Testis (tissue), 2 donors: ENCODE results near the gene AOX1.

Experiments
- POLR2A ChIP-seq: fragments of 450-650 bp; IDR thresholded peaks from one replicate; pipeline ENCODE4 v1.6.1; 2017; ENCODE audit warnings: antibody characterized with exemption, mild to moderate bottlenecking, moderate library complexity
- TF ChIP-seq, protein P1 (sequence below), 3 experiments: fragments of 450-650 bp in 2 of 3; fragments of 200-600 bp in 1 of 3; sonication (generic) in 1 of 3; IDR thresholded peaks; one replicate each; pipeline ENCODE4 v1.5.1; 2016 to 2019; ENCODE audit warnings: antibody characterized with exemption in 3 of 3, mild to moderate bottlenecking in 2 of 3, moderate library complexity in 1 of 3

DNA sequence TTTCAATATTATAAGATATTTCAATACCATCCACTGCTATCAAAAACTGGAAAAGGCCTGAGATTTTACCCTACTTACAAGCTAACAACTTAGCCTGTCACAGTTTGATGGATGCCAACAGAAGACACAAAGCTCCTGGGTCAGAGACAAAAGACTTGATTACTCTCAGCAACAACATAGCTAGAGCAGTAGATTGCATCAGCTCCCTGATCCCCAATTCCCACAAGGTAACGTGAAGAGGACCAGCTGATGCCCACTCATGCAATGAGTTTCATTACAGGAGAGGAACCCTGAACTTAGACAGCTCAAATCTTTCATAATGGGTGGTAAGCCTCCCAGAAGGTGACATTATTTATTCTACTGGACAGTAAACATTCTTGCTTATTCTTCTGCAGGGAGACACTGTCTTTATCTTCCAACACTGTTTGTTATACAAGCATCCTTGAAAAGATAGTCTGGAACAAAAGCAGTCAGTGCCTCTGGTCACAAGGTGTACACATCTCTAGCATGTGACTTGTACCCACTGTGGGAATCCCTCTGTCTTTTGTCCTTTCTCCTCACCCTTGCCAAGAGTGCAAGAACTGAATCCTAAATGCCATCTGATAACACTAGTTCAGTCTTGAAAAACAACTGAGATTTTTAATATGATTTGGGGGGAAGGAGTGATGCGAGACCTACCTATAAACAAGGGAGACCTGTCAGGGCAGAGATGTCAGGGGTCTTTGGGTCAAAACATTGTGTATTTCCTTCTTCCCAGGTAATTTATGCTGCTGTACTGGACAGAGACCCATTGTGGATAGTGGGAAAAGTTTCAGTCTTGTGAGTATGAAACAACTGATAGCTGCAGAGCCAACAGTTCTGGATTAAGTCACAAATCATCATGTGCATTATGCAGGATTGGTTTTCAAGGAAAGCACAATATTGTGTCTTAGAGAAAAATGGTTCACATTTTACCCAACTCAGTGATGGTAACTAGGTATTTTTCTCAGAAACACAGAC, 102.4 kb downstream of the AOX1 start:
- TF ChIP-seq, protein P1, sequence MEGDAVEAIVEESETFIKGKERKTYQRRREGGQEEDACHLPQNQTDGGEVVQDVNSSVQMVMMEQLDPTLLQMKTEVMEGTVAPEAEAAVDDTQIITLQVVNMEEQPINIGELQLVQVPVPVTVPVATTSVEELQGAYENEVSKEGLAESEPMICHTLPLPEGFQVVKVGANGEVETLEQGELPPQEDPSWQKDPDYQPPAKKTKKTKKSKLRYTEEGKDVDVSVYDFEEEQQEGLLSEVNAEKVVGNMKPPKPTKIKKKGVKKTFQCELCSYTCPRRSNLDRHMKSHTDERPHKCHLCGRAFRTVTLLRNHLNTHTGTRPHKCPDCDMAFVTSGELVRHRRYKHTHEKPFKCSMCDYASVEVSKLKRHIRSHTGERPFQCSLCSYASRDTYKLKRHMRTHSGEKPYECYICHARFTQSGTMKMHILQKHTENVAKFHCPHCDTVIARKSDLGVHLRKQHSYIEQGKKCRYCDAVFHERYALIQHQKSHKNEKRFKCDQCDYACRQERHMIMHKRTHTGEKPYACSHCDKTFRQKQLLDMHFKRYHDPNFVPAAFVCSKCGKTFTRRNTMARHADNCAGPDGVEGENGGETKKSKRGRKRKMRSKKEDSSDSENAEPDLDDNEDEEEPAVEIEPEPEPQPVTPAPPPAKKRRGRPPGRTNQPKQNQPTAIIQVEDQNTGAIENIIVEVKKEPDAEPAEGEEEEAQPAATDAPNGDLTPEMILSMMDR (IDR thresholded peaks at IDR 0.05) = no peak
- no peak for TF ChIP-seq POLR2A
